NCI-H1417 (cell line): ENCODE results near the gene MICAL3.
A peak's percentile ranks its signal among the peaks of the same experiment; 100 is the strongest.

Experiments used
- DNase-seq, 3 experiments: peaks; one replicate each; lab custom pipeline; 2025; lab: John Stamatoyannopoulos, UW

Gene MICAL3

DNA sequence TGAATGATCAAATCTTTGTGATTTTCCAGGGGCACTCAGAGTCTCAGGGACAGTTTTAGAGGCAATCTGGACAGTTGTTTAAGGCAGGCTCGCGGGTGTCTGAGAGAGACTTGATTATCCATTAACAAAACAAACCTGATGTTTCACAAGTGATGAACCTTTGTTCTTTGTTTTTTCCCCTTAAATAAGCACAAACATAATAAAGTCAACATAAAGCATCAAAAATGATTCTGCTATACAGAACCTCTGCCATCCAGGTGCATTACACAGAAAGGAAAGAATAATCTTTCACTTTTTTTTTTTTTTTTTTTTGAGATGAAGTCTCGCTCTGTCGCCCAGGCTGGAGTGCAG, 263.2 kb downstream of the MICAL3 start:
- DNase-seq: no peak

DNA sequence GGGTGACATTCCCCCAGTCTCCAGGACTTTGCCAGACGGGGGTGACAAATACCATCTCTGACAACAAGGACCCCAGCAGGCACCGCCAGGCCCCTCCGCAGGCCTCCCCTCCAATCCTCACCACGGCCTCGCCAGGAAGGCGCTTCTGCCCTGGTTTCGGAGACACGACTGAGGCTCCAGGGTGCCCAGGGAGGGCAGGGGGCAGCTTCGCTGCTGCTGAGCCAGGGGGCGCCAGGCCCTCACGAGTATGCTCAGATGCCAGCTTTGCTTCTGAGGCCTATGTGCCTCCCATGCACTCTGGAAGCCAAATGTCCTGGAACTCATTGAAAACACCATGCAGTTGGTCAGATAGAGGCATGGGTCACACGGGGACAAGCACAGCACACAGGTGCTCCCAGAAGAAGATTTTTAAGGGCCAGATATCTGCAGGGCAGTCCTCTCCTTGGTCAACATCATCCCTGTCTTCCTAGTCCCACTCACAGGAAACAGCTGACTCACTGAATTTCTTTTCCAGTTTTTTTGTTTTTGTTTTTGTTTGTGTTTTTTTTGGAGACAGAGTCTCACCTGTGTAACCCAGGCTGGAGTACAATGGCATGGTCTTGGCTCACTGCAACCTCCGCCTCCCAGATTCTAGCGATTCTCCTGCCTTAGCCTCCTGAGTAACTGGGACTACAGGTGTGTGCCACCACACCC, 270.0 kb downstream of the MICAL3 start:
- DNase-seq: no peak

DNA sequence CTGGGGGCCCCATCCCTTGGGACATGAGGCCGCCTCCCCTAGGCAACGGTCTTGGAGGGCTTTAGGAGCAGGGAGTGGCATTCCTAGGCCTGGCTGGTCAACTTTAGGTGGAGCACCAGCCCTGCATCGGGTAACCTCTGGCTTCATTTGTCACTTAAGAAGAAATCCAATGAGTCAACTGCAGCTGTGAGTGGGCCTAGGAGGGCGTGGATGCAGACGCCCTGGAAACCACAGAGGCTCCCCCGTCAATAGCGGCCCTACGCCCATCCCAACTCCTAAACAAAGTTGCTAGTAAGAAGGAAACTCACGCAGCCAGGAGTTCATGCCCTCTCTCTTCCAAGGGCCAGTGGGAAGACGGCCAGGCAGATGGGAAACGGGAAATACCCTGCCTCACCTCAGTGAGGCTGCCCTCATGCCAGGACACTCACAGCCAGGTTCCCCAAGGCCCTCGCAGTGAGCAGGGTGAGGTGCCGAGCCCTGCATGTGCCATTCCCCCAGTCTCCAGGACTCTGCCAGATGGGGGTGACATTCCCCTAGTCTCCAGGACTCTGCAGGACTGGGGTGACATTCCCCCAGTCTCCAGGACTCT, 270.9 kb downstream of the MICAL3 start:
- DNase-seq: no peak

DNA sequence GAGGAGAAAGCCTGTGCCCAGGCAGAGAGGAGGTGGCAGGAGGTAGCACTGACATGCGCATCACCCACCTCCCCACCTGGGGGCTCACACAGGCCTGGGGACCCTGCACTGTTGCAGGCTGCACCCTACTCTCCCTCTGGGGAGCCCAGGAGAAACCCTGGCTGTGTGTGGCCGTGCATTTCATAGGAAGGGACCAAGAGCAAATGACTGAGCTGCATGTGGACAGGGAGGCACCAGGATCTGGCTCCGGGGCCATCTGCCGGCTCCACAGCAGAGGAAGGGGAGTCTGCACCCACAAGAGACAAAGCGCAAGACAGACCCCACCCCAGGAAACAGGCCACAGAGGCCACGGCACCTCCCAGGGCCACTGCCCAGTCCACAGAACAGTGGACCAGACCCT, 272.8 kb downstream of the MICAL3 start:
- DNase-seq: no peak

DNA sequence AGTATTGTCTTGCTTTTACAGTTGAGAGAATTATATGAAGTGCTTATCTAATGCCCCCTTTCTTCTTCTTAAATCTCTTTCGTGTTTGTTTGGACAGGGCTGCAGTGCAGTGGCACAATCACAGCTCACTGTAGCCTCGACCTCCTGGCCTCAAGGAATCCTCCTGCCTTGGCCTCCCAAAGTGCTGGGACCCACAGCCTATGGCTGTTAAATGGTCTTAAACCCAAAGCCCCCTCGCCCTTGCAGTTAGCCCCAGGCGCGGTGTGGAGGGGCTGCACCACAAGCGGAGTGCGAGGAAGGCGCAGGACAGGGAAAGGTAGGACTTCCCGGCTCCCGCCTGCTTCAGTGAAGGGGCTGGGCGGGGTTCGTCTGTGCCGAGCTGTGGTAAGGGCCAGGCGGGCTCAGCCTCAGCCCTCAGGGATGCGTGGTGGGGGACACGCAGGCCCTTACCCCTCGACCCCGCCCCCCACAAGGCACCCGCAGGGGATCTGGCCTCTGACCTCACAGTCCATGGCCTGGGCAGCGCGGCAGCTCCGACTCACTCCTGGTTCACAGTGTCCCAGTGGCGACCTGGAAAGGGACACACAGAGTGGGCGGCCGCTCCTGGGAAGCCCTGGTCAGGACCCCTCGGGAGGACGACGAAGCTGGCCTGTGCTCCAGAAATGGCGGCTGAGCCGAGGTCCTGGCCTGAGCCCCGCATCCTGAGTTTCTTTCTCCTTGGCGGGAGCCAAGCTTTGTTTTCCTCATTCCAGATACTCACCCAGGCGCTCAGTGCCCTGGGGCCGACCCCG, 274.6 kb downstream of the MICAL3 start:
- DNase-seq: no peak

DNA sequence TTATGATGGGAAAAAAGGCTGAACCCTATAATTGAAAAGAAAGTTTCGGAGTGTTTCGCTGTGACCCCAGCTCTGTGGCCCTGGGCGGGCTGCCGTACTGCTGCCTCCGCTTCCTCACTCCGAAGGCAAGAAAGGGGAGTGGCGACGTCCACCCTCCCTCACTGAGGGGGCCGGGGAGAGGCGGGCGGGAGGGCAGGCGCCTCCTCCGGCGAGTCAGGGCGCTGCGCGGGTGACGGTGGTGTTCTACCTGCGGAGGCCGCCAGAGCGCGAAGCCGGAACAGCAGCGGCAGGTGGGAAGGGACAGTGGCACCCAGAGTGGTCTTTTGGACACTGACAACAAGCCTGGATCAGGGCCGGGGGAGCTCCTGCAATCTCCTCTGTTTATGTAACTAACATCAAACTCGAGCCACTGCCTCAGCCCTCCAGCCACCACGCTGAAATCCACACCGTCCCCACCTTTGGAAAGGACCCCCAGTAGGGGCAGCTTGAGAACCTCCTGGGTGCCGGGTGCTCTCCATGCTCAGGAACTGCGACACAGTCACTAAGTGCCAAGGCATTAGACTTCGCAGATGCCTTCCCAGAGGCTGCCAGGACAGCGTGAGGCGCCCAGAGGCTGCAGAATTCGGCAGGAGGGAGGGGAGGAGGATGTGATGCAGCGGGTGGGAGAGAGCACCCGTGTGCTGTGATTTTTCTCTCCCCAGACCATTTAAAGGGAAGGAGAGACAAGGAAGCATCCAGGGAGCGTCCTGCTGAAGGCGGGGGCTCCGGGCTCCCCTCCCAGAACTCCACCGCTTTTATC, 275.6 kb downstream of the MICAL3 start:
- DNase-seq: no peak

DNA sequence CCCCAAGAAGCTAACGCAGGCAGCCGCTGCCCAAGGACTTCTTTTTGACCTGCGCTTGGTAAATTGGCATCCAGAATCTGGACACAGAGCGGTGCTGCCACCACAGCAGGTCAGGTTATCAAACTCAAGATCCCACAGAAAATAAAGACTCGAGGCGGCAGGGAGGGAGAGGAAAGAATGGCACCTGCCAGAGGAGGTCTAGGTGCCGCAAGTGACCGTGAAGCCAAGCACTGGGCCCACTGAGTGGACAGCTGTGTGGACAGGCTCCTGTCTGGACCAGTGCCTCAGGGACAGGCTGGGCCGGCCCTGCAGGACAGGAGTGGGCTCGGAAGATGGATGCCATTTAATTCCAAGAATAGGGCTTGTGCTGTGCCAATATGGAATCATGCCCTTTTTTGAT, 277.4 kb downstream of the MICAL3 start:
- no peak for DNase-seq

GRCh38 chr22:17744430-17744829, 279.9 kb downstream of the MICAL3 start:
- no peak for DNase-seq

GRCh38 chr22:17743661-17744411, 280.5 kb downstream of the MICAL3 start:
- no peak for DNase-seq

GRCh38 chr22:17742527-17742902, 281.8 kb downstream of the MICAL3 start:
- peak; percentile 38 to 73 (median 60) for DNase-seq

- no peak for DNase-seq
Observed at GRCh38 chr22:17741866-17742526, 282.4 kb downstream of the MICAL3 start.

DNA sequence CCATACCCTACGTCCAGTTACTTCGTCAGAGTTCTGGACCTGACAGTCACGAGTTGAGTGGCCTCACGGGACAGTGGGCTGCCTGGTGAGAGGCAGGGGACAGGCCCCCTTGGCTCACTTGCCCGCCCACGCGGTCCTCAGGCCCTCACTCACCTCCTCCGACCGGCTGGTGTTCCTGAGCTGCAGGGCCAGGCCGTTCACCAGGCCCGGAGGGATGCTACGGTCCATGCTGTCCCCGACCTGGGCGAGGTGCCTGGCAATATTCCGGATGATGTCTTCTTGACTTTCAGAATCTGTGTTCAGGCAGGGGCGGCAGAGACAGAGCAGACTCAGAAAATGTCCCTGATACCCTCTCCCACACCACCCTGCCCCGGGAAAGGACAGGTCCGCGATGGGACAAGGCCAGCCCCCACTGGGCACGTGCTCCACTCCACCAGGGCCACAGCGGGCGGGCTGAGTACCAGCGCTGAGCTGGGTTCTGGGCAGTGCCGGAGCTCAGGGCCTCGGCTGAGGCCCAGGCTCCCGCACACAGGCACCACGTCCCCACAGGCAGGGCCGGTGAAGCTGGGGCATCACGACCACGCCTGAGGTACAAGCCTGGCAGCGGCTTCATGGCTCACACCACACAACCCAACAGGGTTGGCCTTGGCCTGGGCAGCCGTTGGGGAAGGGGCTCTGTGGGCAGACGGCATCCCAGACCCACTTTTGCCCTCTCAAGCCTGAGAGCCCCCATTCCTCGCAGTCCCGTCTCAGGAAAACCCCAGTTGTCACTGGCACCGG, 285.0 kb downstream of the MICAL3 start:
- DNase-seq: no peak

DNA sequence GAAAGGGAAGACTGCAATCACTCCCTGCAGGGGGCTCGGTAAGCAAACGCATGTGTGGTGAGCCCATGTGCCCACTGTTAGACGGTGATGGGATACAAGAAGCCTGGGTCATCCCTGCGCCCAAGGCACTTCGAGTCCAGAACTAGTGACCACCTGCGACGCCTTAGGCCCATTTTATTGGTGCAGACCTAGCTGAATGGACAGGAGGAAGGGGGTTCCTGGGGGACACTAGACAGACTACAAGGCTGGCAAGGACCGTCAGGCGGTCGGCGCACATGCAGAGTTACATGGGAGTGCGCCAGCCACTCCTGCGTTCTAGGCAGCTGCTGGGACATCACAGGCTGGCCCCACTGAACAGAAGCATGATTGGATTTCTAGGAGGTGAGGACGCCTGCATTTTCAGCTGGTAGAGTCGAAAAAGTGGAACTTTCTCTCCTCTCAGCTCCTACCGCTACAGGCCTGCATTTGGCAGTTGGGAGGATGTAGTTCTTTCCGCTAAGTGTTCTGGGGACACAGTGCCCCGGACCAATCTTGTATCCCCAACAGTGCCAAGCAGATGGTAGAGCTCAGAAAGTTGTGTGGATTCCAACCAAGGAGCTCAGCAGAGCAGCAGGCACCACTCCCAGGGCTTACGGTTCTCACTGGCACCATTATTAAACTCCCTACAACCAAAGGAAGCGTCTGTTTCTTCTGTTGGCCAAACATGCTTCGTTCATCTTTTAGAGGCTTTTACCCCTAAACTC, 285.8 kb downstream of the MICAL3 start:
- no peak for DNase-seq
